Measurements from ENCODE around the gene ACTN3.

The ACTN3 gene

GRCh38 chr11:66607126-66607834 lies 60.6 kb downstream of the ACTN3 start:
- Histone ChIP-seq H3K9me3 (no peaks in the 10 kb centered on the region), H3K4me3 (ENCODE audit: low read depth, low read length) (no peak overlapping the region), H3K36me3 (no peaks in the 10 kb centered on the region; the same call in 1 of the 2 replicates), H3K4me1 (peaks cover 3% of the 10 kb centered on the region), H3K27me3 (no peaks in the 10 kb centered on the region)
- peak; percentile 21 for DNase-seq
- TF ChIP-seq, protein P1, sequence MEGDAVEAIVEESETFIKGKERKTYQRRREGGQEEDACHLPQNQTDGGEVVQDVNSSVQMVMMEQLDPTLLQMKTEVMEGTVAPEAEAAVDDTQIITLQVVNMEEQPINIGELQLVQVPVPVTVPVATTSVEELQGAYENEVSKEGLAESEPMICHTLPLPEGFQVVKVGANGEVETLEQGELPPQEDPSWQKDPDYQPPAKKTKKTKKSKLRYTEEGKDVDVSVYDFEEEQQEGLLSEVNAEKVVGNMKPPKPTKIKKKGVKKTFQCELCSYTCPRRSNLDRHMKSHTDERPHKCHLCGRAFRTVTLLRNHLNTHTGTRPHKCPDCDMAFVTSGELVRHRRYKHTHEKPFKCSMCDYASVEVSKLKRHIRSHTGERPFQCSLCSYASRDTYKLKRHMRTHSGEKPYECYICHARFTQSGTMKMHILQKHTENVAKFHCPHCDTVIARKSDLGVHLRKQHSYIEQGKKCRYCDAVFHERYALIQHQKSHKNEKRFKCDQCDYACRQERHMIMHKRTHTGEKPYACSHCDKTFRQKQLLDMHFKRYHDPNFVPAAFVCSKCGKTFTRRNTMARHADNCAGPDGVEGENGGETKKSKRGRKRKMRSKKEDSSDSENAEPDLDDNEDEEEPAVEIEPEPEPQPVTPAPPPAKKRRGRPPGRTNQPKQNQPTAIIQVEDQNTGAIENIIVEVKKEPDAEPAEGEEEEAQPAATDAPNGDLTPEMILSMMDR (IDR thresholded peaks at IDR 0.05; ENCODE audit: low read depth, low read length): no peak

DNA sequence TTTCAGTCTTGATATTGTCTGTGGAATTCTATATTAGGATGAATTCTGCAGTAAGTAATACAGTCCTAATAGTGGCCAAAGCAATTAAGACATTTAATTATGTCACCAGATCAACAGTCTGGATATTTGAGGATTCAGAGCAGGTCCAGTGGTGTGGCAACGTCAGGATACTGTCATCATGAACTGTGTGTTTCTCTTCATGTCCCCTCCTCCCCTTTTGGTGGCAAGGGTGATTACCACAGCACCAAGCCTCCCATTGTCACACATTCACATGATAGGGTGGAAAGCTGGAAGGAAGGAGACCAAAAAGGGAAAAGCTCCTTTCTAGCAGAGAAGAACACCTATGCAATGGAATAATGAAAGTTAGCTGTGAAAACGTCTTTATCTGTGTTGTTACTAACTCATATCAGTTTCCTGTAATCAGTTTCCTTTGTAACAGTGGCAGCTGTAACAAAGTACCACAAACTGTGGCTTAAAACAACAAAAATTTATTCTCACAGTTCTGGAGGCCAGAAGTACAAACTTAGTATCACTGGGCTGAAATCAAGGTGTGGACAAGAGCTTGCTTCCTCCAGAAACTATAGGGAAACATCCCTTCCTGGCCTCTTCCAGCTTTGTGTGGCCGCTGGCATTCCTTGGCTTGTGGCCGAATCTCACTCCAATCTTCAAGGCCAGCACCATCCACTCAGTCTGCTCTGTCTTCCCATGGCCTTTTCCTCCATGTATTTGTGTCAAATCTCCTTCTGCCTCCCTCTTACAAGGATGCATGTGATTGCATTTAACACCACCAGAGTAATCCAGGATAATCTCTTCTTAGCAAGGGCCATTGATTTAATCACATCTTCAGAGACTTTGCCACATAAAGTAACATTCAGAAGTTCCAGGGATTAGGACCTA lies 63.3 kb downstream of the ACTN3 start:
- TF ChIP-seq, protein P1 (IDR thresholded peaks at IDR 0.05; ENCODE audit: low read depth, low read length): no peak
- Histone ChIP-seq H3K9me3 (no peaks in the 10 kb centered on the region), H3K4me1 (no peaks in the 10 kb centered on the region), H3K36me3 (no peaks in the 10 kb centered on the region; the same call in 1 of the 2 replicates), H3K27me3 (no peaks in the 10 kb centered on the region), H3K4me3 (ENCODE audit: low read depth, low read length) (no peak overlapping the region)
- DNase-seq: no peak

DNA sequence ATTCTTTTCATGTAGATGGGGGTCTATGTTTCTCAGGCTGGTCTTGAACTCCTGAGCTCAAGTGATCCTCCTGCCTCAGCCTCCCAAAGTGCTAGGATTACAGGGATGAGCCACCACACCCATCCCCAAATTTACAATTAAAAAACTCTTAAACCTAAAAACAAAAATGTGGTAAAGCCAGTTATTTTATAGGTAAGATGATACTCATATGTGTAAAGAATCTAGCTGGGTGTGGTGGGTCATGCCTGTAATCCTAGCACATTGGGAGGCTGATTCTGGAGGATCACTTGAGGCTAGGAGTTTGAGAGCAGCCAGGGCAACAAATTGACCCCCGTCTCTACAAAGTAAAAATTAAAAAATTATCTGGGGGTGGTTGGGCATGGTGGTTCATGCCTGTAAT lies 65.8 kb downstream of the ACTN3 start:
- H3K9me3 ChIP-seq: no peaks in the 10 kb centered on the region
- H3K36me3 ChIP-seq: peaks cover 5% of the 10 kb centered on the region
- no peaks in the 10 kb centered on the region for H3K27me3 ChIP-seq
- no peak for DNase-seq
- TF ChIP-seq, protein P1 (IDR thresholded peaks at IDR 0.05; ENCODE audit: low read depth, low read length): no peak
- no peak overlapping the region for H3K4me3 ChIP-seq (ENCODE audit: low read depth, low read length)
- no peaks in the 10 kb centered on the region for H3K4me1 ChIP-seq
